Nephron (organoid): ENCODE measurements around the gene SCFD1.
"Not testable (repeated sequence)": the region's sequence is repeated elsewhere in the genome, so short reads cannot be mapped to it uniquely, and the experiment has no call there.

Experiments used
- H3K27ac Mint-ChIP-seq, 3 experiments: 2 replicates each; pipeline ENCODE4 v1.8.0; 2020; ENCODE audit warnings: mixed read lengths in 3 of 3, mild to moderate bottlenecking in 2 of 3, moderate library complexity in 1 of 3
- H3K27me3 Mint-ChIP-seq: 2 replicates; pipeline ENCODE4 v1.8.0; 2021; ENCODE audit warnings: low read depth, mild to moderate bottlenecking, moderate library complexity, mixed read lengths
- H3K36me3 Mint-ChIP-seq: 2 replicates; pipeline ENCODE4 v1.8.0; 2020; ENCODE audit warnings: low read depth, mixed read lengths
- H3K4me1 Mint-ChIP-seq: 2 replicates; pipeline ENCODE4 v1.8.0; 2020; ENCODE audit warnings: mixed read lengths
- H3K4me3 Mint-ChIP-seq, 3 experiments: 2 replicates each; pipeline ENCODE4 v1.8.0; 2020; ENCODE audit warnings: mild to moderate bottlenecking in 3 of 3, mixed read lengths in 3 of 3, moderate library complexity in 2 of 3
- H3K9me3 Mint-ChIP-seq: 2 replicates; pipeline ENCODE4 v1.8.0; 2020; ENCODE audit warnings: mixed read lengths
- TF ChIP-seq, protein P1 (sequence below), 3 experiments: fragments of 200-600 bp; sonication (generic); IDR thresholded peaks; one replicate each; pipeline ENCODE4 v1.5.0; 2021; ENCODE audit warnings: antibody characterized with exemption in 3 of 3; ENCODE audit not compliant: unreplicated experiment in 3 of 3

The SCFD1 gene

DNA sequence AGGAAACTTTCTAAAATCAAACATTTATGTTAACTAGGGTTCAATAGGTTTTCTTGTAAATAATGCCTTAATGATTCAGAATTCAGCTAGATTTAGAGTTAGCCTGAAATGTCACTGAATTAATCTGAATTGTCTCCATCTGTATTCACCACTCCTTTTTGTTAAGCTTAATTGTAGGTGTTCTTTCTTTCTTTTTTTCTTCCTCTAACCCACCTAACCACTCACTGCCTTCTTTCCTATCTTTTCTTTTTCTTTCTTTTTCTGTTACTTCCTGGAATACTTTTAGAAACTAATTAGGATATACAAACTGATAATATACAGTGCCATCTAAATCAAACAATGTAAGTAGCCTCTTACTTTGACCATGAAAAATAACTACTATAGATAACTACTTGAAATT lies 33.2 kb upstream of the SCFD1 start:
- H3K4me1 Mint-ChIP-seq = no peaks in the 10 kb centered on the region
- TF ChIP-seq, protein P1, sequence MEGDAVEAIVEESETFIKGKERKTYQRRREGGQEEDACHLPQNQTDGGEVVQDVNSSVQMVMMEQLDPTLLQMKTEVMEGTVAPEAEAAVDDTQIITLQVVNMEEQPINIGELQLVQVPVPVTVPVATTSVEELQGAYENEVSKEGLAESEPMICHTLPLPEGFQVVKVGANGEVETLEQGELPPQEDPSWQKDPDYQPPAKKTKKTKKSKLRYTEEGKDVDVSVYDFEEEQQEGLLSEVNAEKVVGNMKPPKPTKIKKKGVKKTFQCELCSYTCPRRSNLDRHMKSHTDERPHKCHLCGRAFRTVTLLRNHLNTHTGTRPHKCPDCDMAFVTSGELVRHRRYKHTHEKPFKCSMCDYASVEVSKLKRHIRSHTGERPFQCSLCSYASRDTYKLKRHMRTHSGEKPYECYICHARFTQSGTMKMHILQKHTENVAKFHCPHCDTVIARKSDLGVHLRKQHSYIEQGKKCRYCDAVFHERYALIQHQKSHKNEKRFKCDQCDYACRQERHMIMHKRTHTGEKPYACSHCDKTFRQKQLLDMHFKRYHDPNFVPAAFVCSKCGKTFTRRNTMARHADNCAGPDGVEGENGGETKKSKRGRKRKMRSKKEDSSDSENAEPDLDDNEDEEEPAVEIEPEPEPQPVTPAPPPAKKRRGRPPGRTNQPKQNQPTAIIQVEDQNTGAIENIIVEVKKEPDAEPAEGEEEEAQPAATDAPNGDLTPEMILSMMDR (IDR thresholded peaks at IDR 0.05; ENCODE audit: unreplicated experiment in 3 of 3) = no peak

DNA sequence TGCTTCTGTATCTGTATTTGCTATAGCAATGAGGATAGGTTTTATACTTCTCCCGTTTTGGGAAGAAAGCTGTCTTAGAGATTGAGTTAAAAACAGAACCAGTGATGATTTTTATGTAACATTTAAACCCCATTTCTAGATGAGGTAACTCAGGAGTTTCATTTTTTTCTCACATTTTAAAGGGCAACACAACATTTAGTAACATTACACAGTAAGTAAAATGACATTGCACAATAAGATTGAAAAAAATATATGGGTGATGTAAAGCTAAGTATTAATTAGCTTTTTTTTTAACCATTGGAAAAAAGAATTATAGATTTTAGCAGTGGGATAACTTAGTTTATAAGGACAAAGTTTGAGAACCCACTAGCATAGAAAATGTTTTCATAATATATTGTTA lies 25.2 kb upstream of the SCFD1 start:
- H3K9me3 Mint-ChIP-seq = no peaks in the 10 kb centered on the region
- H3K4me3 Mint-ChIP-seq = no peak overlapping the region
- TF ChIP-seq, protein P1 (IDR thresholded peaks at IDR 0.05; ENCODE audit: unreplicated experiment in 3 of 3) = no peak
- no peak overlapping the region for H3K27ac Mint-ChIP-seq
- no peaks in the 10 kb centered on the region for H3K4me1 Mint-ChIP-seq
- no peaks in the 10 kb centered on the region for H3K27me3 Mint-ChIP-seq
- peaks cover 29% of the 10 kb centered on the region for H3K36me3 Mint-ChIP-seq

More for the DNA sequence above, 33.2 kb upstream of the SCFD1 start:
- H3K36me3 Mint-ChIP-seq = peaks cover 68% of the 10 kb centered on the region
- no peak overlapping the region for H3K4me3 Mint-ChIP-seq
- H3K27ac Mint-ChIP-seq = no peak overlapping the region
- peaks cover 20% of the 10 kb centered on the region for H3K9me3 Mint-ChIP-seq
- no peaks in the 10 kb centered on the region for H3K27me3 Mint-ChIP-seq

DNA sequence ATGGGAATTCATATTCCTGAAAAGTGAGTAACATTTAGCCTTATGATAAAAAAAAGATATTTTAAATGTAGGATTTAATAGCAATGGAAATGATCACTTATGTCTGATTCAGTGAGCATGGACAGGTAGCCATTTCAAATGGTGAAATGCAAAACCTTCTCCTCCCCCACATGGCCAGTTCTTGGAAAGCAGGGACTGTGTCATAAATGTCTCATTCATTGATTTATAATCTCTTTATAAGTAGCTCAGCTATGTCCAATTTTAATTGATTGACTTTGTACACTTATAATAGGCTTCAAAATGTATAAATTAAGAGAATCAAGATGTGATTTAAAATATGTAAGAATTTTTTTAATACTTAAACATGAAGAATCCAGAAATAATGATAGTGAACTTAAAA lies 24.6 kb upstream of the SCFD1 start:
- Mint-ChIP-seq H3K4me3 (no peak overlapping the region), H3K27ac (no peak overlapping the region), H3K36me3 (peaks cover 31% of the 10 kb centered on the region), H3K27me3 (no peaks in the 10 kb centered on the region), H3K4me1 (no peaks in the 10 kb centered on the region), H3K9me3 (no peaks in the 10 kb centered on the region)
- TF ChIP-seq, protein P1 (IDR thresholded peaks at IDR 0.05; ENCODE audit: unreplicated experiment in 3 of 3) = no peak

DNA sequence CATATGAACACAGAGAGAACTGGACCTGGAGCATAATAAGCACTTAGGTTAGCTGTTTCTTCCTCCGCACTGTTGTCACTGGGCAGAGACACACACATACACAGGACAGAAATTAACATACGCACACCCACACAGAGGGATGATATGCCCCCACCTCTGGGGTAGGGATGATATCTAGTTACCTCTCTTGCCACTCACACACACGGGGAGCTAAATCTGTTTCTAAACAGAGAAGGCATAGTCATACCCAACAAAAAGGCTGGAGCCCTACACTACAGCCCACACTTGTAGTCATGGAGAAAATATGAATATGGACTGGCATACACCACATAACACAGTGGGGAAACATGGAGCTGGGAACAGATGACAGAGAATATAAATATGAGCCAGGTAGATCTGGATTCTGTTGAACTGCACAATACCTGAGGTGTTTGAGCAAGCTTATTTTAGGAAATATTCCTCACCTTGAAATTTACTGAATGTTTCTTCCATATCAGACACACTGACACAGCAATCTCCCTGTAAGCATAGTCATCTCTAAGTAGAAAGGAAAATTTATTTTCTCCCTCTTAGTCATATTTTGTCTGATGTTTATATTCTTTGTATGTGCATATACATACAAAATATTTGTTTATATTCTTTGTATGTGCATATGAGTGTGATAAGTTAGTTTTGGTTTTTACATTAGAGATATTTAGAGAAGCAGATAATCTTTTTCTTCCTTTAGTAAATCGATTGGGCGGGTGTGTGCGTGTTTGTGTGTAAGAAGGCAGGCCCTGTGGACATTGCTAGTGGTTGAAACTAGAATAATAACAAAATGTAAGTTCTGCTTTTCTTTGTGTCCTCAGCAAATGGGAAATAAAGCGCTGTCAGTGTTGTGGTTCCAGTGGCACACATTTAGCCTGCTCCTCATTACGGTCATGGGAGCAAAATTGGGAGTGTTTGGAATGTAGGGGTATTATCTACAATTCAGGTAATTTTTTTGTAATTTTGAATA lies 20.9 kb upstream of the SCFD1 start:
- TF ChIP-seq, protein P1 (IDR thresholded peaks at IDR 0.05; ENCODE audit: unreplicated experiment in 3 of 3) = no peak
- no peak overlapping the region for H3K27ac Mint-ChIP-seq
- no peaks in the 10 kb centered on the region for H3K27me3 Mint-ChIP-seq
- no peak overlapping the region for H3K4me3 Mint-ChIP-seq
- H3K9me3 Mint-ChIP-seq = no peaks in the 10 kb centered on the region
- peaks cover 47% of the 10 kb centered on the region for H3K36me3 Mint-ChIP-seq
- no peaks in the 10 kb centered on the region for H3K4me1 Mint-ChIP-seq

DNA sequence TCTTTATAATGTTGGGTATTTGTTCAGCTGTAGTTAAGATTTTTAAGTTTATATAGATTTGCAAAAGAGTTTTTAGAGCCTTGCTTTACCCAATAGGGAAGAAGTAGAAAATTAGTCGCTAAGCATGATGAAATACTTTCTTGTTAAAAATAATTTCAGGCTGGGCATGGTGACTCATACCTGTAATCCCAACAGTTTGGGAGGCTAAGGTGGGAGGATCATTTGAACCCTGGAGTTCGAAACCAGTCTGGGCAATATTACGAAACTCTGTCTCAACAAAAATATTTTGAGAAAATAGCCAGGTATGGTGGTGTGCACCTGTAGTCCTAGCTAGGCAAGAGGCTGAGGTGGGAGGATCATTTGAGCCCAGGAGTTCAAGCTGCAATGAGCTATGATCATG lies 18.7 kb upstream of the SCFD1 start:
- Mint-ChIP-seq H3K4me1 (peaks cover 4% of the 10 kb centered on the region), H3K36me3 (peaks cover 49% of the 10 kb centered on the region), H3K27ac (no peak overlapping the region)

DNA sequence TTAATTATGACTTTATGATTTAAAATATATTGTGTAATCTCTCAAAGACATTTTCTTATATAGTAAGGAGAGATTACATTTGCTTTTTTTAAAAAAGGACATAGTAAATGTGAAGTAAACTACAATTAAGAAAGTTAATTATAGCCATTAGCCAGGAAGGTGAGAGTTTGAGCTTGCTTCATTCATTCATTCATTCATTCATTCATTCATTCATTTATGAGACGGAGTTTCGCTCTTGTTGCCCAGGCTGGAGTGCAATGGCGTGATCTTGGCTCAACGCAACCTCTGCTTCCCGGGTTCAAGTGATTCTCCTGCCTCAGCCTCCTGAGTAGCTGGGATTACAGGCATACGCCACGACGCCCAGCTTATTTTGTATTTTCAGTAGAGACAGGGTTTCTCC lies 17.4 kb upstream of the SCFD1 start:
- H3K36me3 Mint-ChIP-seq = peaks cover 39% of the 10 kb centered on the region

More for the DNA sequence above, 18.7 kb upstream of the SCFD1 start:
- no peak overlapping the region for H3K4me3 Mint-ChIP-seq
- no peaks in the 10 kb centered on the region for H3K9me3 Mint-ChIP-seq
- TF ChIP-seq, protein P1 (IDR thresholded peaks at IDR 0.05; ENCODE audit: unreplicated experiment in 3 of 3) = no peak
- no peaks in the 10 kb centered on the region for H3K27me3 Mint-ChIP-seq

More for the DNA sequence above, 17.4 kb upstream of the SCFD1 start:
- H3K27ac Mint-ChIP-seq, H3K9me3 Mint-ChIP-seq, H3K4me3 Mint-ChIP-seq, H3K27me3 Mint-ChIP-seq: not testable (repeated sequence)
- H3K4me1 Mint-ChIP-seq = peaks cover 12% of the 10 kb centered on the region
